Fibroblast of gingiva (primary cell): ENCODE data around the gene POFUT2.

Experiments used
- DNase-seq: peaks from one replicate; pipeline ENCODE4 v3.0.0-alpha.2; 2011; ENCODE audit warnings: low read depth

The POFUT2 gene

DNA sequence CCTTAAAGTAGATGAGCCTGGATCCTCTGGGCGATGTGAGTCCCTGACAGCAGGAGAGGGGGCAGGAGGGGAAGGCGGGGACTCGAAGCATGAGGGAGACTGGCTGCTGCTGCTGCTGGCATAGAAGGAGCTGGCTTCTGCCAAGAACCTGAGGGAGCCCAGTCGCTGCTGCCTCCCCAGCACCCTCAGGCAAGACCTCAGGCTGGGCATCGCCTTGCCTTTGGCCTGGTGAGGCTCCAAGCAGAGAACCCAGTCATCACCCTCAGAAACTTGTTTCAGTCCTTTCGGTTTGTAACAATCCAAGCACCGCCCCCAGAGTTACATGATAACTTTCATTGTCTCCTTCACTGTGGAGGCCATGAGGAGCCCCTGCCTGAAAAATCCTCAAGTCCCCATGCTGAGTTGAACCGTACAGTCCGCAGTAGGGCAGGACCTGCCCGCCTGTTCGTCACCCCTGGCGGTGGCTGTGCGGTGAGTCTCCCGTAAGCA, 38.8 kb downstream of the POFUT2 start:
- peak; percentile 63 for DNase-seq

DNA sequence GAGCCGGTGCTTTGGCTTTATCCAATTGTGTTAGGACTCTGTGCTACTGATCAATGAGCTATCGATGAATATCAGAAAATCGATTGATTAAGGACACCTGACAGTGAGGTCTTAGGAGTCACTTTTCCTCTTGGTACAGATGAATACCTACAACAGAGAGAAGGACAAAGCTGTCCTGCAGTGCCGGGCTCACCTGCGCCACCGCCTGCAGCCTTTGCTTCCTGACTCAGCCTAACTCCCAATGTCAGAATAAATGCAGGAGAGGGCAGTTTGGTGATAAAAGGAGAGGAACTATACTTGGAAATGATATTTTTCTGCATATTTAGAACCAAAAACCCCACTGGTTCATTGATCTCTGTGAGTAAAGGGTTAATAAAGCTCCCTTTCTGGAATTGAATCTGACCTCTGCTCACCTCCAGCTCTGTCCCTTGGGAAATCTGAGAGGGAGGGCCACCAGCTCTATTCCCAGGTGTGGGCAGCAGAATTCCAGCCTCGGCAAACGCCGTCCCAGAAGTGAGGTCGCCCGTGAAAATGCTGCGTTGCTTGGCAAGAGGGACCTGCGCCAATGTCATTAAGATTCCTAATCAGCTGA, 39.3 kb downstream of the POFUT2 start:
- DNase-seq: no peak

DNA sequence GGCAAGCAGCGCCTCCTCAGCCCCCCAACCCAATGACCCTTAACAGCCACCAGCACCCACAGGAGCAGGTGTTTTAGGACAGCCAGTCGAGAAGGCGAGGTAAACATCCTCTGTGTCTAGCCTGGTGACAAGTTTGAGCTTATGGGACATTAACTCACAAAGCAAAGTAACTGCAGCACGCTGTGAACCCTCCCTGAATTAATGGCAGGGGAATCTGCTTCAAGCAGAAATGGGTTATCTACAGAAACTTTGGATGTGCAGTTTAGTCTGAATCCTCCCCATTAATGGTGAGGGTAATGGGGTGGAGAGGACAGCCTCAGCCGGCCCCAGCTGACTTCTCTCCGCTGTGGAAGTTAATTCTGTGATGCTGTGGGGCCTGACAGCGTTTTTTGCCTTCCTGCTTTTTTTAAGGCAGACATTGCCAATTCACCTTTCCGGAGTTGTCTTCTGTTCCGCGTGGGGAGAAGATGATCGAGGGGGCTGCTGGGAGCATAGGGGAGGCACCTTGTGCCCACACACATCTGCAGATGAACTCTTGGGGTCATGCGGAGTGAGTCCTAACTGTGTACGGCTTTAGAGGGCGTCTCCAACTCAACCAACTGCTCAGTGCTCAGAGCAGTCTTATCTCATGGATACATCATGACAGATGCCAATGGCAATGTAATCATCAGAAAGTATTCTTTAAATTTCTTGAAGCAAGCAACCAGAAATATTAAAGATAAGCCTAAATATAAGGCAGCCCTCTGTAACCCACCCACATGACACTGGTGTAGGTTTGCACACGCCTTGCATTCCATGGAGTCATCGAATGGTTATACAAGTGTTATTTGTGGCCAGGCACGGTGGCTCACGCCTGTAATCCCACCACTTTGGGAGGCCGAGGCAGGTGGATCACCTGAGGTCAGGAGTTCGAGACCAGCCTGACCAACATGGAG, 41.0 kb downstream of the POFUT2 start:
- DNase-seq: no peak

GRCh38 chr21:45244799-45245340, 42.8 kb downstream of the POFUT2 start:
- DNase-seq: no peak

GRCh38 chr21:45243603-45244002, 44.1 kb downstream of the POFUT2 start:
- no peak for DNase-seq

DNA sequence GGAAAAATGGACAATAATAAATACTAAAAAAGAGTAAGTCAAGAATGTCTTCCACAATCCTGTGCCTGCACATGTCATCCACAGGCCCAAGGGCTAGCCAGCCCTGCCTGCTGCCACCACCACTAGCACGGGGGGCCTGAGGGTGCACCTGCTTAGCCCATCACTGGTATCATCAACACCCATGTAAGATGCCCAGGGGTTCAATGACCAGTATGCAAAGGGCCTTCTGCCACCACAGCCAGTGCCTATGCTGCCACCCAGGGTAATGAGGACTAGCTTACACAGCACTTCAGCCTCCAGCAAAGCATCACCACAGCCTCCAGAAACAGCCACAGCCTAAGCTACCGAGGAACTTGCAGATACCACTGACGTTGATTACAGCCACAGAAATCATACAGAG, 46.3 kb downstream of the POFUT2 start:
- DNase-seq: no peak

DNA sequence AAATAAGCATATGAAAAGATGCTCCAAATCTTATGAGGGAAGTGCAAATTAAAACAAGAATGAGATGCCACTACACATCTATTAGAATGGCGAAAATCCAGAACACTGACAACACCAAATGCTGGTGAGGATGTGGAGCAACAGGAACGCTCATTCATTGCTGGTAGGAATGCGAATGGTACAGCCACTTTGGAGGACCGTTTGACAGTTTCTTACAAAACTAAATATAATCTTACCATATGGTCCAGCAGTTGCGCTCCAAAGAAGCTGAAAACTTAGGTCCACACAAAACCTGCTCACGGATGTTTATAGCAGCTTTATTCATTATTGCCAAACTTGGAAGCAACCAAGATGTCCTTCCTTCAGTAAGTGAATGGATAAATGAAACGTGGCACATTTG, 50.3 kb downstream of the POFUT2 start:
- no peak for DNase-seq

DNA sequence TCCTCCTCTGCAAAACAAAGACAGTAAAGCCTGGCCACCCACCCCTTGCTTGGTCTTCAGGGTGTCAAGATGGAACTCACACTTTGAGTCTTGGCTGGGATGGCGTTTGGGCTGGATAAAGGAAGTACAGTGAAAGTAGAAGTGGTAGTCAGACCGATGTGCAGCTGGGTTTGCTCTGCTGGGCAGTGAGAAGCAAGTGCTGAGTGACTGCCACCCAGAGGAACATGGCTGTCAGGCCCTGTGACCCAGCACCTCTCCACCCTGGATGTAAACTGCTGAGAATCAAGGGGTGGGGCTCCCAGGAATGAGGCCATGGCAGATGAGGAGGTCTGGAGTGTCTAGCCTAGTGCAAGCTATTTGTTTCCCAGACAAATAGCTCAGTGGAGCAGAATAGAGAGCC, 51.2 kb downstream of the POFUT2 start:
- DNase-seq: no peak

DNA sequence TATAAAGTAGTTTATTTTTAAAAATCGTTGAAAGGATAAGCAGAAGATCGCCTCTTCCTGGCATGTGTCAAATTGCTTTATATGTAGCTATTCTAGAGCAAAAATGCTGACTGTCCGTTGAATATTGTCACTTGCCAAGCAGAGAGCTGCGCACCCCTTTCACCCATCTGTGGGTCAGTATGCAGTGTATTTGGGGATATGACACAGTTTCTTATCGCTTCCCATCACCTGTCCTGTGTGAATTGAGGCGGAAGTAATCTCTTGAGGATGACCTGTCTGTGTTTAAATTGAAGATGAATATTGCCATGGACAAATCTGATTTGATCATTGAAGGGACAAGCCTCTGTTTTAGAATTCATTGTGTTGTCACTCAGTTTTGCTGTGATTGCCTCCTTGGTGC, 52.2 kb downstream of the POFUT2 start:
- DNase-seq: no peak

DNA sequence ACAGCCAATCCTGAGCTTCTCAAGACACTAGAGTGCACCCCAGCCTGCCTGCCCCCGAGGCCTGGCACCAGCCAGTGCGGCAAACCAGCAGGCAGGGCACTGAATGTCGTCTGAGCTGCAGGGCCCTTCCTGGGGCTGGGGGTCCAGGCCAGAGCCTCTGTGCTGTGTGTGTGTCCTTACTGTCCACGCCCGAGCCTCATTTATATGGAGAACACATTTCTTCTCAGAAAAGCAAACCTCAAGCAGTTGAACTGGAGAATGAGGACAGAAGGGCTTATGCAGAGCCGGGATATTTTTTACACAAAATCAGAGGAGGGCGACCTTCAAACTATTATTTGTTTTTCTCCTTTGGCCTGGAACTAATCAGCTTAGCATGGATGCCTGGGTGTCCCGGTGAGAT, 52.7 kb downstream of the POFUT2 start:
- no peak for DNase-seq

DNA sequence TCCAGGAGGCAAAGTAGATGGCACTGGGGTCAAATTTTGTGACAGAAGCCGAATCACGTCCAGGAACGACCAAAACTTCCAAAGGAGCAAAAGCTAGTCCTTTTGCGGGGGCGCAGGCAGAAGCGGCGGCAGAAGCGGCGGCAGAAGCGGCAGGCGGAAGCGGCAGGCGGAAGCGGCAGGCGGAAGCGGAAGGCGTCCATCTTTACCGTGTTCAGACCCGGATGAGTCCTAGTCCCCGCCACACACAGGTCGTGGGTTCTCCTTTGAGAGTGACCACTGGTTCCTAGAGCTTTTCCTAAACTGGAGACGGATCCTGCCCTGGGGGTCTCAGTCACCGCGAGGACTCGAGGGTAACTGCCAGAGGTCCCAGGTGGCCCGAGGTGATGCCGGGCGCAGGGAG, 53.6 kb downstream of the POFUT2 start:
- DNase-seq: no peak

DNA sequence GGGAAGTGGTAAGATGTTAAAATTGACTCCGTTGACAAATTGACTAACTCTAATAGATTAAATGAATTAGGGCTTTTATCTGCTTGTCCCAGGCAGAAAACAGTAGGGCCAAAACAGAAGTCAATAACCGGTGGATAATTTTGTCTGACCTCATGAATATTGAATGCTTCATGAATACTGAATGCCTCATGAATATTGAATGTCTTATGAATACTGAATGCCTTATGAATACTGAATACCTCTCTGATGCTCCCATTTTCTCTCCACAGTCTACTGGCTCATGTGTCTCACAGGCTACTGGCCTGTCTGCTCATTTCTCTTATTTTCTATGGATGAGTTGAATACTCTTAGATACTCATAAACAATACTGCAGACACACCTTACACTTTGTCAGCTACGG, 56.0 kb downstream of the POFUT2 start:
- no peak for DNase-seq

- DNase-seq: no peak
Observed at GRCh38 chr21:45228656-45229240, 58.9 kb downstream of the POFUT2 start.

GRCh38 chr21:45228171-45228641, 59.5 kb downstream of the POFUT2 start:
- DNase-seq: peak; percentile 92

- DNase-seq: no peak
Observed at GRCh38 chr21:45227735-45228134, 60.0 kb downstream of the POFUT2 start.

GRCh38 chr21:45226540-45227326, 61.0 kb downstream of the POFUT2 start:
- DNase-seq: no peak

GRCh38 chr21:45225741-45226327, 61.9 kb downstream of the POFUT2 start:
- no peak for DNase-seq

- no peak for DNase-seq
Observed at GRCh38 chr21:45225041-45225740, 62.5 kb downstream of the POFUT2 start.

DNA sequence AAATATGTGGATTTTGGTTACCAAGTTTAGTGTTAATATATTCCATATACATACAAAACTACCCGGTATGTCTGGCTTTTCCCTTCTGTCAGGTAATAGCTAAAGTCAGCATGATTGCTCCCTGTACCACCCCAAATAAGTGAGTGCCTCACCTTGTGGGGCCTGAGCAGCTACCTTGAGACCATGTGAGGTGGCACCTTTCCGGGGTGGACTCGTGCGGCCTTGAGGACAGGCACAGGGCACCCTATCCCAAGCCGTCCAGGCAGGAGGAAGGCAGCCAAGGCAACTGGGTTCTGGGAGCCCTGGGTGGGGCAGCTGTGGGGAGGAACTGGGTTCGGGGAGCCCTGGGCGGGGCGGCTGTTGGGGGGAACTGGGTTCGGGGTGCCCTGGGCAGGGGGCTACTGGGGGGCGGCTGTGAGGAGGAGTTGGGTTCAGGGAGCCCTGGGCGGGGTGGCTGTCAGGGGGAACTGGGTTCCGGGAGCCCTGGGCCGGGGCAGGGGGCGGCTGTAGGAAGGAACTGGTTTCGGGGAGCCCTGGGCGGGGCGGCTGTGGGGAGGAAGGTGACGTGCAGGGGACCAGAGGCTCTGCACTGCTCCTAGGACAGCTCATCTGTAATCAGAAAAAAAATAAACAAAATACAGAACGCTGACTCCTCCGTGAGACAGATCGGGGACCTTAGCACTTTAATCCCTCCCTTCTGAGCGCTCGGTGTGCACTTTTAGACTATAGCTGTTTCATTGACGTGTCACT, 63.3 kb downstream of the POFUT2 start:
- DNase-seq: no peak
